Activated CD8-positive, alpha-beta T cell treated with anti-CD3 and anti-CD28 coated beads for 36 hours (primary cell): ENCODE results near the gene CD59. TPM values are rescaled to one million over a fixed set of nuclear protein-coding genes. Genes with fewer than 3 reads are reported as not detected.

Experiments
- ATAC-seq: fragments of 200-7000 bp; cut with Tn5 transposase; one replicate; pipeline ENCODE4 v1.10.0; 2021; ENCODE audit warnings: mild to moderate bottlenecking, moderate library complexity
- CTCF ChIA-PET: fragments of 350-600 bp; sonication (Branson Sonifier 250); formaldehyde crosslinking; loops from one replicate; lab custom pipeline; 2021; ENCODE audit warnings: antibody characterized with exemption; lab: Charles Lee
- POLR2A ChIA-PET: fragments of 350-600 bp; sonication (Branson Sonifier 250); formaldehyde crosslinking; loops from one replicate; lab custom pipeline; 2021; ENCODE audit warnings: antibody characterized with exemption; lab: Charles Lee
- DNase-seq: peaks from one replicate; pipeline ENCODE4 v3.0.0-alpha.2; 2020
- H3K27ac Mint-ChIP-seq: one replicate; pipeline ENCODE4 v1.8.0; 2021; ENCODE audit warnings: mild to moderate bottlenecking, mixed read lengths
- H3K27me3 Mint-ChIP-seq: one replicate; pipeline ENCODE4 v1.8.0; 2021; ENCODE audit warnings: mixed read lengths
- H3K36me3 Mint-ChIP-seq: one replicate; pipeline ENCODE4 v1.8.0; 2021; ENCODE audit warnings: low read depth, mixed read lengths
- H3K4me1 Mint-ChIP-seq: one replicate; pipeline ENCODE4 v1.8.0; 2021; ENCODE audit warnings: low read depth, mixed read lengths
- H3K4me3 Mint-ChIP-seq: one replicate; pipeline ENCODE4 v1.8.0; 2021; ENCODE audit warnings: mild to moderate bottlenecking, moderate library complexity, mixed read lengths
- H3K9me3 Mint-ChIP-seq: one replicate; pipeline ENCODE4 v1.8.0; 2021; ENCODE audit warnings: mixed read lengths
- CTCF ChIP-seq: fragments of 200-600 bp; IDR thresholded peaks from one replicate; pipeline ENCODE4 v1.8.0; 2022; ENCODE audit warnings: antibody characterized with exemption, mild to moderate bottlenecking
- intact Hi-C: fragments of 100-400 bp; cut with micrococcal nuclease; formaldehyde crosslinking; loops from one replicate; pipeline ENCODE4 v1.10.0; 2022
- total RNA-seq, 2 experiments: library from RNA; stranded (reverse); gene quantifications; one replicate each; pipeline ENCODE4 v1.2.3, GENCODE V29; 2021

CD59 gene
- total RNA-seq, 2 experiments from 2014 or later = 36.0 to 36.1 TPM

- no peaks in the 10 kb centered on the region for H3K36me3 Mint-ChIP-seq
- no peak for DNase-seq
- POLR2A ChIA-PET = no interaction called here
- ATAC-seq = no peak
- H3K27ac Mint-ChIP-seq = no peak overlapping the region
- H3K4me3 Mint-ChIP-seq = no peak overlapping the region
- CTCF ChIA-PET = no interaction called here
- intact Hi-C loops = no loop called here
- peaks cover 29% of the 10 kb centered on the region for H3K27me3 Mint-ChIP-seq
- TF ChIP-seq CTCF = no peak
- H3K9me3 Mint-ChIP-seq = no peaks in the 10 kb centered on the region
- peaks cover 17% of the 10 kb centered on the region for H3K4me1 Mint-ChIP-seq
Observed at GRCh38 chr11:33777906-33778305, 41.7 kb upstream of the CD59 start.

GRCh38 chr11:33775832-33776470 lies 39.7 kb upstream of the CD59 start:
- H3K4me1 Mint-ChIP-seq = peaks cover 30% of the 10 kb centered on the region
- H3K36me3 Mint-ChIP-seq = no peaks in the 10 kb centered on the region
- DNase-seq (no peak), ATAC-seq (no peak)
- intact Hi-C loops = no loop called here
- H3K4me3 Mint-ChIP-seq = peak overlapping the region; percentile 92
- H3K27me3 Mint-ChIP-seq = peaks cover 24% of the 10 kb centered on the region
- POLR2A ChIA-PET = no interaction called here
- CTCF ChIA-PET = interaction anchor here (0.9 to 1.1 kb wide), 2 partner anchors 213 to 582 kb away, joined by 3 to 4 read pairs; partner anchors contain the start of gene ABTB2
- no peaks in the 10 kb centered on the region for H3K9me3 Mint-ChIP-seq
- no peak overlapping the region for H3K27ac Mint-ChIP-seq
- TF ChIP-seq CTCF = no peak

- H3K9me3 Mint-ChIP-seq = no peaks in the 10 kb centered on the region
- ChIA-PET POLR2A (no interaction called here), CTCF (interaction anchor here (1.1 kb wide), 1 partner anchor 582 kb away, joined by 3 read pairs; the partner anchor contains the start of gene ABTB2)
- H3K4me3 Mint-ChIP-seq = peak overlapping the region; percentile 92
- intact Hi-C loops = no loop called here
- no peak for TF ChIP-seq CTCF
- no peak overlapping the region for H3K27ac Mint-ChIP-seq
- DNase-seq (no peak), ATAC-seq (no peak)
- peaks cover 24% of the 10 kb centered on the region for H3K27me3 Mint-ChIP-seq
- H3K4me1 Mint-ChIP-seq = peaks cover 32% of the 10 kb centered on the region
- no peaks in the 10 kb centered on the region for H3K36me3 Mint-ChIP-seq
Observed at GRCh38 chr11:33775467-33775807, 39.2 kb upstream of the CD59 start.

GRCh38 chr11:33774736-33775466 lies 38.7 kb upstream of the CD59 start:
- Mint-ChIP-seq H3K9me3 (no peaks in the 10 kb centered on the region), H3K4me3 (peak overlapping the region; percentile 92), H3K27me3 (peaks cover 18% of the 10 kb centered on the region), H3K36me3 (peaks cover 2% of the 10 kb centered on the region), H3K4me1 (peaks cover 37% of the 10 kb centered on the region), H3K27ac (peak overlapping the region; percentile 53)
- CTCF ChIA-PET = interaction anchor here (1.1 kb wide), 1 partner anchor 583 kb away, joined by 3 read pairs; the partner anchor contains the start of gene ABTB2
- POLR2A ChIA-PET = interaction anchor here (0.6 to 0.8 kb wide), 3 partner anchors 75 to 946 kb away, joined by 3 to 6 read pairs (median 4); partner anchors contain the start of genes C11orf91 and CAPRIN1
- no peak for DNase-seq
- intact Hi-C loops = no loop called here
- no peak for TF ChIP-seq CTCF
- ATAC-seq = peak; percentile 1
